ENCODE data around the gene HMOX2.

Gene HMOX2

DNA sequence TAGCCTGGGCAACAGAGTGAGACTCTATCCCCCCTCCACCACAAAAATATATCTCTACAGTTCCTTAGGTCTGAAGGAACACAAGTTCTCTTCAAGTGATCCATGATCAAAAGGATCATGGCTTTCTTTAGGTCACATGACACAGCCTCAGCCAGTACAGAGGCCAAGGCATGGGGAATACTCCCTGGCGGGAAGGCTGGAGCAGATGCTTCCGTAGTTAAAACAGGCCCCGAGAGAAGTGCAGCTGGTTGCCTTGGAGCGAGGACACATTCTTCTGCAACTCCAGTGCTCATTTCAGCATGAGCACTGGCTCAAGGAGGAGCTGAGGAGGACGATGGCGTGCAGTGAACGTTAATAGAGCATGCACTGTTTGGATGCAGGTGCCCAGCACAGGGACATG, 48.9 kb downstream of the HMOX2 start:
- DNase-seq (ENCODE audit: low spot score) = no peak

DNA sequence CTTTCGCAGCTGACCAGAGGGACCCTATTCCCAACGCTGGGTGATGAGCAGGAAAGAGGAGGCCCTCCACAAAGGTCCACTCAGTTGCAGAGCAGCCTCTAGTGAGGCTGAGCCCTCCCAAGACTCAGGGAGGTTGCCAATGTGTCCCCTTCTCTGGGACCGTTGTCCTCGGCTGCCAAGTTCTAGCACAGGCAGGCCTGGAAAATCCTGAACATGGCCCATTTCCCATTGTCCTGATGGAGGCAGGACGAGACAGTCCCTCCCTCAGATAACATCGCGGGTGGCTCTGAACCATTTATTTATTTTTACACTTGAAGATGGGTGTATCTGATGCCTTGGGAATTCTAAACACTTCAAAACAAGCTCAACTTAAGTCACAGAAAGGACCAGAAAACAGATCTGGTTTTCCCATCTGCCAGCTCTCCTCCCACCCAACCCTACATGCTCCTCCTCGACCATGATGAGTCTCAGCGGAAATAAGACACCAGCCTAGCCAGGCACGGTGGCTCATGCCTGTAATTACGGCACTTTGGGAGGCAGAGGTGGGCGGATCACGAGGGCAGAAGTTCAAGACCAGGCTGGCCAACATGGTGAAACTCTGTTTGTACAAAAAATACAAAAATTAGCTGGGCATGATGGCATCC, 49.6 kb downstream of the HMOX2 start:
- no peak for DNase-seq (ENCODE audit: low spot score)

DNA sequence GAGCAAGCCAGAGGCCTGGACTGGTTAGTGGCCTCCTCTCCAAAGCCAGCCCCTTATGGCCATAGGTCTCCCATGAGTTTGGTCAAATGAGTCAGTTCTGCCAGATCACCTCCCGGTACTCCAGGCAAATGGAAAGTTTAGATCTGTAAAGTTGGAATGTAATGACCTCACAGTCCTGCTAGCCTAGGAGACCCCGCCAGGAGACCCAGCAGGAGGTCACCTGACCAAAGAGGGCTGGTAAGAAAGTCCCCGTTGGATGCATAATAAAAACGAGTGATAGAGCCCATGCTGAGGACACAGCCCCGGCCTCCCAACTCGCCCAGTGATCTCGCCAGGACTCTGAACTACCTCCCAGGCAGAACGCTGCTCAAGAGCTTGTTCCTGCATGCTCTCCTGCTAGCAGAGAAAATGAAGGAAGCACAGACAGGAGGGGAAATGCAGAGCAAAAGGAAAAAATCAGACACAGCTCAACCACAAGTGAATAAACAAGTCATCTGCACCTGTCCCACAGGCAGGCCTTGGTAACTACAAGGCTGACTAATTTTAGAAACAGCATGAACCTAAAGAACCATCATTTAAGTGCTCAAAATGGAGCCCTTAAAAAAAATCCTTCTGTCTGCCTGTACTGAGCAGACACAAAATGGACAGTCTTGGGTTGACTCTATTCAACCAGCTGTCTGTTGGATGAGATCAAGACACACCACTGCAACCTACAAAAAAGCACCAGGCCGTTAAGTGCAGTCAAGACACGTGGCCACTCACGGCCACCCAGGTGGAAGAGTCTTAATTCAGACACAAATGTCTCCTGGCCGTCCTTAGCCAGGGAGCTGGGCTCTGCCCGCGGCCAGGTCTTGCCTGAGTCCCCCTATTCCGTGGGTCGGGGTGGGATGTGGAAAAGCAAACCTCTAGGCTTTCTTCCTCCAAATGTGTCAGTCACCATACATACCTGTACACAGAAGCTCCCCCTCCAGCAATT, 53.2 kb downstream of the HMOX2 start:
- DNase-seq (ENCODE audit: low spot score) = peak; percentile 64

DNA sequence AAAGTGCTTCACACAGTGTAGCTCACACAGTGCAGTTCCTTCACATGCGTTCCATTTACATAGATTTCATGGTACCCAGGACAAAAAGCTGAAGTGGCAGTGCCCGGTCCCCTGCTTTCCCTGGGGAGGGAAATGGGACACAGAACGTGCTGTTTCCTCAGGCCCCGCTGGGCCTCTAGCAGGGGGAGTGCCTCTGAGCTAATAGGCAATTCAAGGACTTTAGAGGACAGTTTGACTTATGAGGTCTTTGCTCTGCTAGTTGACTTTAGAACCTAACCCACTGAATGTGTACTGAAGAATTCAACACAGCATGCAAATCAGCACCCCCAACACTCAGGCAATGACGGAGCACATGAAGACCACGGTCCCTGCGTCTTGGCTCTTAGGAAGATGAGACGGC, 55.6 kb downstream of the HMOX2 start:
- DNase-seq (ENCODE audit: low spot score) = no peak

DNA sequence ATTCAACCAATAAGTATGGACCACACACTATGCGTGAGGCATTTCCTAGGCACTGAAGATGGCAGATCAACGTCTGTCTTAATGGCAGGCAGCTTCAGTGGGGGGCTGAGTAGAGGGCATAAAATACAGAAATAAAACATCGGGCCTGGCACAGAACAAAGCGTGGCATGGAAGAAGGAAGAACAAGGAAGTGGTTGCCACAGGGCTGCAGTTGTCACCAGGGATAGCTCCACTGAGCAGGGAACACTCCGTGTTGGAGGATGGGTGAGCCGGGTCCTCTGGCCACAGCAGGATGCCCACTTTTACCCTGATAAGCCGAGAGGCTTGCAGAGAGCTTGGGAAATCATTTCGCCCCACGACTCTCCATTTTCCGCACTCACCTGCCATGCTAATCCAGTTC, 56.0 kb downstream of the HMOX2 start:
- no peak for DNase-seq (ENCODE audit: low spot score)

DNA sequence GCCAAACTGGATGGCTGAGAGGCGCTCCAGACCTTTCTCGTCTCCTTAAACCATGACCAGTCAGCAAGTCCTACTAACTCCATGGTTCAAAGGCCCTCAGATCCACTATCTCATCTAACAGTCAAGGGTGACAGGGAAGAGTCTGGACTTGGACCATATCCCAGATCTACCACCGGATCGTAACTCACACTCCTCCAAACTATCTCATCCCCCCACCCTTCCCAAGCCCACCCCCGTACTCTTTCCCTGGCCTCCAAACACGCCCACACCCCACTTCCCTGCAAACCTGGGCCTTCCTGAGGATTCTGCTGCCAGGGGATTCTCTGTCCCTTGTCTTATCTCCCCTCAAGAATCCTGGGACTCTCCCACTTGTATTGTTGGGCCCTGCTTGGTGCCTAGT, 57.3 kb downstream of the HMOX2 start:
- no peak for DNase-seq (ENCODE audit: low spot score)

DNA sequence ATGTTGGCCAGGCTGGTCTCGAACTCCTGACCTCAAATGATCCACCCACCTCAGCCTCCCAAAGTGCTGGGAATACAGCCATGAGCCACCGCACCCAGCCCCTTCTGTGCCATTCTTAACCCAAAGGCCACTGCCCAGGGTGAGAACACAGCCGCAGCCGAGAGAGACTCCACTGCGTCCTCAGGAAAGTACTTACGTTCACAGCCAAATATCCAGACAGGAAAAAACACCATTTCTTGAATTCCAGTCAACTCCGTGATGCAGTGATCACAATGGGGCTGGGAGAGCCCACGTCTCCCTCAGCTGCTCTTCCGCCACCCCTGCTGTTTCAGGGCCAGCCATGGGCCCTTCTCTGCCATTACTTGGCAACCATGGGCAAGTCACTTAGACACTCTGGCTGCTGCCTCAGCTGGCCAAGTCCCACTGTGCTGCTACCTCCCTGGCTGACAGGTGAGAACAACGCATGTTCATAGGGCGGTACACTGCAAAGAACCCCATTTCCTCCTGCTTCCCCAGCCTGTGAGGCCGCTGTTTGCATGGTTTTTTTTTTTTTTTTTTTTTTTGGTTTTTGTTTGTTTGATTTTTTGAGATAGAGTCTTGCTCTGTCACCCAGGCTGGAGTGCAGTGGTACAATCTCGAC, 58.1 kb downstream of the HMOX2 start:
- no peak for DNase-seq (ENCODE audit: low spot score)

DNA sequence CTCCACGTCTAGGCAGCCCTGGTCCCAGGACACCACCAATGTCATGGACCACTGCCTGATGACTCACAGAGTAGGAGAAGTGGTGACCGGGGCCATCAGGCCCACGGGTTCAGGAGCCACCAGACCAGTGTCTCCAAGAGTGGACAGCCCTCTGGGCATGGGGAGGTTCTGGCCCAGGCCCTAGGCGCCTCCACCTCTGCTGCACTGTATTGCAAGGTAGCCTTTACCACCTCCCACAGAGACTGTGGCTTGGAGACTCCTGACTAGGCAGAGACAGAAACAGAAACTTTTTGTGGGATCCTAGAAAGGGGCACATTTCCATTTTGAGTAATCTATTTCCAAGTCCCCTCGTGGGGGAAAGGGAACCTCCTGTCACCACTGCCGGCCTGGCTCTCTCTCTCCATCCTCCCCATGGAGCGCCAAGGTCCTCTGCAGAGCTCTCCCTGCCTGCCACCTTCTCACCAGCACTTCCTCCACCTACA, 59.5 kb downstream of the HMOX2 start:
- DNase-seq (ENCODE audit: low spot score) = no peak

DNA sequence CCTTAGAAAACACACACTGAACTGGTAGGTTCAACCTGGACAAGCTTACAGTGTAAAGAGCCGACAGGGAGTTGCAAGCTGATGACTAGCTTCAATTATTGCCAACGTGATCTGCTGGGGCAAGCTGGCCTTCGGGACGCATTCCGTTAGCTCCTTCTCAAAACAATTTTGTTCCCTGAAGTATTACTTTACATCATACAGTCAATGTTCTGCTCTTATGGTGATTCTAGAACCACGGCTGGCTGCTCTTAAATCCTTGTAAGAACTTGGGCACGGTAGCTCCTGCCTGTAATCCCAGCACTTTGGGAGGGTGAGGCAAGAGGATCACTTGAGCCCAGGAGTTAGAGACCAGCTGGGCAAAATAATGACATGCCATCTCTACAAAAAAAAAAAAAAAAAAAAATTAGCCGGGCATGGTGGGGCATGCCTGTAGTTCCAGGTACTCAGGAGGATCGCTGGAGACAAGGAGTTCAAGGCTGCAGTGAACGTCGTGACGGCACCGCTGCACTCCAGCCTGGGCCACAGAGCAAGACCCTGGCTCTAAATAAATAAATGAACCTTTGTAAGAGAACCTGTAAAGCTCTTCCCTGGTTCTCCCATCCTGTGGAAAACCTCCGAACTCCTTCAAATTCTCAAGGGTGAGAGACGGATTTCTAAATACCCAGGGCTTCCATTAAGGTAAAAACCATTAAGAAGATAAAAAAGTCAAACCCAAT, 60.4 kb downstream of the HMOX2 start:
- no peak for DNase-seq (ENCODE audit: low spot score)

DNA sequence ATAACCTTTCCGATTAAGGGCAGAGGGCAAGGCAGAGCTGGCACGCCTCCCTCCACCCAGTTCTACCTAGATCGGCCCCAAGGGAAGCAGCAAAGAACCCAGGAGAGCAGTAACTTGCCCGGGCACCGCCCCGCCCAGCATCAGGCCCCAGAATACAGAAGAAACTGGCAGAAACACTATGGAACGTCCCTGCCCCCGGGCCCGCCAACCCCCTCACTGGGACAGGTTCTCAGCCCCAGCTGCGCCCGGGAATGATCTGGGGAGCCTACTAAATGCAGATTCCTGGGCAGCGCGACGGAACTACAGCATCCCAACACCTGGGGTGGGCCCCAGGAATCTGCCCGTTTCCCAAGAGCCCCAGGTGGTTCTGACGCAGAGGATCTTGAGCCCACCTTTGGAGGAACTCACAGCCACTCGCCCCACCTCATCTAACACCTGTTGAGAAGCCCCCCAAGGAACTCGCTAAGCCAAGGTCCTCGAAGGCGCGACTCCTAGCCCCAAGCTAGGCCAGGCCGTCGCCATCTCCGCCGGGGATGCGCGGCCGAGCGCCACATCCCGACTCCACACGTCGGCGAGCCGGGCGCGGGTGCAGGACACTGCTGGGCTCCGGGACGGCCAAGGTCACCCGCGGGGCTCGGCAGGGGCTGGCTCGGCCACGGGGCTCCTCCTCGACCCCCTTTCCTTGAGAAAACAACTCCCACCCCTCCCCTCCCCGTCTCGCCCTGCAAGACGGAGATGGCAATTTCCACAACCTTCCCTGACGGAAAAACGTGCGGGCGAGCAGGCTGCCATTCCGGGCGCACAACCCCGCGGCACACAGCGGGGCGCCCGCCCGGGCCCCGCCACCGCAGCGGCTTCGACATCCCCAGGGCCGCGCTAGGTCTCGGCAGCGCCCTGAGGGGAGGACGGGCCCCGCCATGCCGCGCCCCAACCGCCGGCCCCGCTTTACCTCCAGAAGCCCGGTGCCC, 61.5 kb downstream of the HMOX2 start:
- DNase-seq (ENCODE audit: low spot score) = peak; percentile 62

DNA sequence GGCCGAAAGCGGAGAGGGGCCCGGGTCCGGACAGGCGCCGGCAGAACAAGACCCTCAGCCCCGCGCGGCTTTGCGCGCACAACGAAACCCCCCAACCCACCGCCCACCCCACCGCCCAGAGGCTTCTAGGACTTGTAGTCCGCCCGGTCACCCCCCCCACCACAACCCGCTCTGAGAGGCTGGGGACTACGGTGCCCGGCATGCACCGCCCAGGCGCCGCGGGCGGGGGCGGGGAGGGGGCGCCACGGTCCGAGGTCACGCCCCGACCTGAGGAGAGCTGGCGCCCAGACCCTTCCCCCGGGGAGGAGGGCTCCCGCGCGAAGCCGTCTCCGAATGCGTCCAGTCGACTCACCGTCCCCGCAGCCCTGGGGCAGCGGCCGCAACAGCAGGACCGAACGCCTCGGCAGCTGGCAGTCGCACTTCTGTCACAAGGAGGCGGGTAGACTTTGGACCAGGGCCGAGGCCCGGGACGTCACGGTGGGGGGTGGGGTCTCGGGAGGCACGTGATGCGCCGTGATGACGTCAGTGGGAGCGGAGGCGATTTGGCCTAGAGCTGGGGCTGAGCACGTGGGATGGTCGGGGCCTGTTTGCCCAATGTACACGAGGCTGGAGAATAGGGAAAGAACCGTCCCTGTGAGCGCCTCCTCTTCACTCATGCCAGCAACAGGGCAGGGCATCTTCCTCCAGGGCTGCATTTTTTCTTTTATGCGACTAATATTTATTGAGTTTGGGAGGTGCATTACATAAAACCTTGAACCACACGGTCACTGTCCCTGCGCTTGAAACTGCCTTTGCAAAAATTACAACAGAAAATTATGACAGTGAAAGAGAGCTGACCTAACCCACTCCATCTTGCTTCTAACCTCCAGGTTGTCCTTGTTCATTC, 62.4 kb downstream of the HMOX2 start, which contains the start of gene CDIP1:
TSS of gene CDIP1 (minus strand) at position 424 of the 886 bp plus-strand sequence. CDS start 24,643 bp downstream, outside the sequence.
- peak; percentile 95 for DNase-seq (ENCODE audit: low spot score)

DNA sequence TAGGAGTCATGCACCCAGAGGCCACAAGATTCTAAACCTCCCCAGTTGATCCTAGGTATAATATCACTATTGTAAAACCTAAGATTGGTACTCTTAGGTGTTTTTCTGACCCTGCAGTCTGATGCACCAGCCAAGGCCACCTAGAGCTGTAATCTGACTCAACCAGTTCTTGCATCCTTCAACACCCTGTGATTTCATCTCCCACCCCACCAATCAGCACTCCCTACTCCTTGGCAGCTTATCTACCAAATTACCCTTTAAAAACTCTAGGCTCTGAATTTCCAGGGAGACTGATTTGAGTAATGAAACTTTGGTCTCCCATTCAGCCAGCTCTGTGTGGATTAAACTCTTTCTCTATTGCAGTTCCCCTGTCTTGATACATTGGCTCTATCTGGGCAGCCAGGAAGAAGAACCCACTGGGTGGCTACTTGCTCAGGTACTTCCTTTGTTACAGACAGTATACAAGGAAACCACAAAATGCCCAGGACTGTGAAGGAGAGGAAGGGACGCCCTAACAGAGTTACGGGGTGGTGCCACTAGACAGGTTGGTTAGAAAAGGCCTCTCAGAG, 63.6 kb downstream of the HMOX2 start:
- DNase-seq (ENCODE audit: low spot score) = no peak

DNA sequence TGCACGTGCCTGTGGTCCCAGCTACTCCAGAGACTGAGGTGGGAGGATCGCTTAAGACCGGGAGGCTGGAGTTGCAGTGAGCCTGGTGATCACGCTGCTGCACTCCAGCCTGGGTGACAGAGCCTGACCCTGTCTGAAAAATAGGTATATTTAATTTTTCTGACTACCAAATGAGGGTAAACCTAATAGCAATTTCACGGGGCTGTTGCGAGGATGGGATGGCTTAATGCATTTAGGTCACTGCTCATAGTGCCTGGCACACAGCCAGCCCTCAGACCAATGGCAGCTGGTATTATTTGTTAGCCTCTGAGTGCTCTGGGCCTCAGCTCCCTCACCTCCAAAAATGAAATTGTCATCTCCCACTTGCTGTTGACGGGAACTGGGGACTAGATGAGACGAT, 68.3 kb downstream of the HMOX2 start:
- no peak for DNase-seq (ENCODE audit: low spot score)

DNA sequence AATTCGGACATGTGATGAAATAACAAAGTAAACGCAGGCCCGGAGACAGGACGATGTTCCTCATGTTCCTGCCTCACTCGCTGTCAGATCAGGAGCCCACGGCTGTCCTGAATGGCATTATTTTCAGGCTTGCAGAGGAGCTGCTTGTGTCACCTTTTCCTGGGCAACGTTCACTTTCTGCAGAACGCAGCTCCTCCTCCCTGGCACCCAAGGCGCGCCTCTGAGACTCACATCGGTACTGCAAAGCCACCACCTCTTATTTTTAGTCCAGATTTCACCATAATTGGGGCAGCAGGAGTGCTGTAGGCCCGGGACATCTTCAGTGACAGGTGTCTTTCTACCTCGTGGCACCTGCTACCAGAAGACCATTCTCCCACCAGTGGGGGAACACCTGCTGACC, 71.9 kb downstream of the HMOX2 start:
- DNase-seq (ENCODE audit: low spot score) = no peak

DNA sequence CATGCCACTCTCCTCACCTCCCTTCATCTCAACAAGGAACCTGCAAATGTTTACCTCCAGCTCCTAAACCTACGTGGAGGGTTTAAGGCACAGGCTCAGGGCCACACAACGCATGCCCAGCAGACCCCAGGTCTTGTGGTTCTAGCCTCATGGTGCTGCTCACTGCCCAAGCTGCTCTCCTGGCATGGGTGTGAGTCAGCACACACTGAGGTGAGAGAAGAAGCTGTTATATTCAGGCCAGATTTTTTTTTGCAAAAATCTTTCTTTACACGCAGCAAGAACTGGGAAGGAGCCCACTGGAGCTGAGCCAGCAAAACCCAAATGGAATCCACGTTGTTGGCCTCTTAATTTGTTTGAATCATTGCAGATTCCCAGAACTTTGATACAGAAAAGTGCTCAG, 74.4 kb downstream of the HMOX2 start:
- no peak for DNase-seq (ENCODE audit: low spot score)

DNA sequence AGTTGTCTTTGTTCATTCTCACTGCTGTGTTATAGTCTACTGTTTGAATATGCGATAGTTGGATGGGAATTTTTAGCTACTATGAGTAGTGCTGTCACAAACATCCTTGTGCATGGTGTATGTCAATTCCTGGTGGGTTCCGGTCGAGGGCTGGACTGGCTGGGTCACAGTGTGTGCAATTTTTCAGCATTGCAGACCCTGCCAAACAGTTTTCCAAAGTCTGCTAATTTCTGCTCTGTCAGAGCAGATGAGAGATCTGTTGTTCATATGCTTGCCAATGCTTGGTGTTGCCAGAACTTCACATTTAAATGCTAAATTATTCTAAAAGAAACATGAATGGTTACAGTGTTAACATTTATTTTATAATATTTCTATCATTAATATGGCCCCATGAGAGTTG, 76.3 kb downstream of the HMOX2 start:
- no peak for DNase-seq (ENCODE audit: low spot score)

DNA sequence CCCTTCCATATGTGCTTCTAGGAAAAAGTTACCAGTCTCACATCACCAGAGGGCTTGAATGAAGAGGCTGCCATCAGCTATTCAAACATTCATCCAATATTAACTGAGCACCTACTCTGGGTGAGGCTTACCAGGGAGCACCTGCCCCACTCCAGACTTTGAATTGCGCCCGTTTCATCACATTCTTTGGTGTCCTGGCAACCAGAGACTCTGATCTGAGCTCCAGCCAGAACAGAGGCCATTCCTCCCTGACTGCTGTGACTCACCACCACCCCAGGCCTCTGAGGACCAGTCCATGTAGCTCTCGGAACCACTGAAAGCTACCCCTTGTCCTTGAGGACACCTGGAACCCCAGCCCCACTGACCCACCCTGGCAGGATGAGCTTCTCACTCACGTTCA, 79.9 kb downstream of the HMOX2 start, which contains the start of gene C16orf96:
TSS of gene C16orf96 (plus strand) at position 229 of the 400 bp plus-strand sequence. CDS start at position 379, 150 bp downstream.
- no peak for DNase-seq (ENCODE audit: low spot score)

DNA sequence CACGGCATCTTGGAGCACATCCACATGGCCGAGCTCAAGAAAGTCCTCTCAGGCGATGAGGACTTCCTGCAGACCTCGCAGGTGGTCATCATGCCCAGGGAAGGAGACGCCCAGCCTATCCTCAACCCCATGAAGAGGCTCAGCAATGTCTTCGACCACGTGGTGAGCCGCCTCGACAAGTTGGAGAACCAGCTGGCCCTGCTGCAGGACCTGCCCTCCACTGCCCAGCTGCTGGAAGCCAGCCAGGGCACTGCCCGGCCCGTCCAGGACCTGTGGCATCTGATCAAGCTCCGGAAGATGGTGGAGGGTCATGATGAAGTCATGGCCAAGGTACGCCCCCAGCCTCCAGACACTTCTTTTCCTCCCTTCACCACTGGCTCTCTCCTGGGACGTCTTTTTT, 80.4 kb downstream of the HMOX2 start:
- no peak for DNase-seq (ENCODE audit: low spot score)

DNA sequence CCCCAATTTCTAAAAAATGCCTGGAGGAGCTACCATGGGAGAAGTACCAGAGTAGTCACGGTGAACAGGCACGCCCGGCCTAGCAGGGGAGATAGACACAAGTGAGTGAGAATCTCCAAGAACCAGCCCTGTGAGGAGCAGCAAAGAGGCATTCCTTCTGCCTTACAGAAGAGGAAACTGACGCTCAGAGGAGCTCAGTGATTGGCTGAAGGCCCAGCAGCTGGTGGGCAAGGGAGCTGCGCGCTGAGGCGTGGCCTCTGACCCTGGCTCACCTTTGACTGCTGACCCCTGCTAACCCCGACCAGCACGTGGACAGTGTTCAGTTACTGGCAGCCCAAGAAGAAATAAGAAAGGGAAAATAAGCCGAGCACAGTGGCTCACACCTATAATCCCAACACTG, 81.8 kb downstream of the HMOX2 start:
- no peak for DNase-seq (ENCODE audit: low spot score)
